Peyer's patch (tissue), 4 donors: ENCODE measurements around the gene NEK8. TPM values are rescaled to one million over a fixed set of nuclear protein-coding genes. Genes with fewer than 3 reads are reported as not detected.

ENCODE experiments used
- DNase-seq, 3 donors: peaks; one replicate each; pipeline ENCODE4 v3.0.0-alpha.2; 2017 to 2019
- H3K27ac ChIP-seq, 4 donors: fragments of 200-600 bp; sonication (generic); one replicate each; pipeline ENCODE4 v1.5.1; 2016 to 2019
- H3K27me3 ChIP-seq, 2 donors: fragments of 200-600 bp; sonication (generic); one replicate each; pipeline ENCODE4 v1.5.1; 2019
- H3K36me3 ChIP-seq, 3 donors: fragments of 200-600 bp; sonication (generic); one replicate each; pipeline ENCODE4 v1.5.1; 2016 to 2019
- H3K4me1 ChIP-seq, 4 donors: fragments of 200-600 bp; sonication (generic); one replicate each; pipeline ENCODE4 v1.5.1; 2016 to 2019
- H3K4me3 ChIP-seq, 4 donors: fragments of 200-600 bp; sonication (generic); 1 replicate in 3 of 4; 2 replicates in 1 of 4; pipeline ENCODE4 v1.5.1; 2016 to 2019; ENCODE audit warnings: mild to moderate bottlenecking in 1 of 4
- H3K9me3 ChIP-seq, 4 donors: fragments of 200-600 bp; sonication (generic); one replicate each; pipeline ENCODE4 v1.5.1; 2016 to 2019; ENCODE audit warnings: mild to moderate bottlenecking in 1 of 4
- CTCF ChIP-seq, 6 experiments: fragments of 450-650 bp in 4 of 6; fragments of 200-600 bp in 2 of 6; sonication (generic) in 1 of 6; IDR thresholded peaks; one replicate each; pipeline ENCODE4 v1.5.1; 2017 to 2019; ENCODE audit warnings: antibody characterized with exemption in 6 of 6, mild to moderate bottlenecking in 3 of 6, moderate library complexity in 1 of 6
- POLR2A ChIP-seq, 2 donors: fragments of 450-650 bp; IDR thresholded peaks; one replicate each; pipeline ENCODE4 v1.5.1; 2017; ENCODE audit warnings: antibody characterized with exemption in 2 of 2, mild to moderate bottlenecking in 2 of 2, moderate library complexity in 2 of 2
- total RNA-seq, 4 donors: library from RNA; depleted of rRNA; stranded (reverse); fragments of >200 nt; gene quantifications; one replicate each; pipeline ENCODE4 v1.1.0, GENCODE V29; 2016

Gene NEK8
- total RNA-seq, 4 donors from 2014 or later: 7.4 to 89.1 (median 14.0) TPM

- peaks cover 3 to 59% (median 28%) of the 10 kb centered on the region in 4 donors for H3K4me1 ChIP-seq
- H3K36me3 ChIP-seq: peaks cover 0 to 39% (median 0%) of the 10 kb centered on the region in 3 donors
- peak overlapping the region in 2 of 4 donors; percentile 92 to 97 for H3K4me3 ChIP-seq
- DNase-seq: peak in 2 of 3 donors; percentile 90 to 91
- H3K27me3 ChIP-seq: no peaks in the 10 kb centered on the region
- peak overlapping the region; percentile 99 to 100 (median 99) for H3K27ac ChIP-seq
- TF ChIP-seq POLR2A (IDR thresholded peaks at IDR 0.05): peak in 1 of 2 donors; percentile 52
- TF ChIP-seq CTCF (IDR thresholded peaks at IDR 0.05): peak in 1 of 6 experiments; percentile 13
- no peaks in the 10 kb centered on the region for H3K9me3 ChIP-seq
These were observed 18.0 kb downstream of the NEK8 start for GRCh38 chr17:28746611-28747050.

DNA sequence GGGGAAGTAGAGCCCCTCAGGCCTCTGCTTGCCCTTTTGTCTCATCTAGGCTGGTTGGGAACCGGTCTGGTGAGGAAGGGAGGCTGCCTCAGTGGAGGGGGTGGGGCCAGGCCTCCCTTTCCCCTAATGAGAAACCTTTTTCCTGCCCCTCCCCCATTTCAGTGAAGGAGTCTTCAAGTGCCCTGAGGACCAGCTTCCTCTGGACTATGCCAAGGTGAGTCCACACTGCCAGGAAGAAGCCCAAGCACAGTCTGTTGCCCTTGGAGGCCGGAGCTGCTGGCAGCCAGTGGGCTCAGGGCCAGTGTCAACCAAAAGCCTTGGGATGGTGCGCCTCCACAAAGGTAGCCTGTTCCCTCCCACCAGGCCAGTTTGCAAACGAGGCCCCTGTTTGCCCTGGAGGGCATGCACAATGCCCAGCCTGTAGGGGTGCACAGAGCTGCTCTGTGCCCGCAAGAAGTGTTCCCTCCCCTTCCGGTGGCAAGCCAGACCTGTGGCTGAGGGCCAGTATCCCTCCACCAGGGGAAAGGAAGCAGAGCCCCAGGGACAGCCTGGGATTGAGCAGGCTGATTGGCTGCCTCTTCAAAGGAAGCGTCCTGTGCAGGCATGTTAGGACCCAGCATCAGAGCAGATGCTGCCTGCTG lies 18.6 kb downstream of the NEK8 start:
- Histone ChIP-seq H3K4me3 (peak overlapping the region in 2 of 4 donors; percentile 37 to 92), H3K27me3 (no peaks in the 10 kb centered on the region), H3K4me1 (peaks cover 3 to 57% (median 26%) of the 10 kb centered on the region in 4 donors), H3K9me3 (no peaks in the 10 kb centered on the region), H3K36me3 (peaks cover 0 to 40% (median 0%) of the 10 kb centered on the region in 3 donors), H3K27ac (peak overlapping the region; percentile 99 to 100 (median 99))
- DNase-seq: no peak
- TF ChIP-seq CTCF (IDR thresholded peaks at IDR 0.05): peak in 1 of 6 experiments; percentile 2
- no peak for TF ChIP-seq POLR2A (IDR thresholded peaks at IDR 0.05)

- H3K27ac ChIP-seq: peak overlapping the region; percentile 27 to 100 (median 99)
- H3K9me3 ChIP-seq: no peaks in the 10 kb centered on the region
- H3K4me3 ChIP-seq: peak overlapping the region in 2 of 4 donors; percentile 37 to 92
- TF ChIP-seq CTCF (IDR thresholded peaks at IDR 0.05): no peak
- H3K27me3 ChIP-seq: no peaks in the 10 kb centered on the region
- H3K4me1 ChIP-seq: peaks cover 3 to 51% (median 24%) of the 10 kb centered on the region in 4 donors
- DNase-seq: no peak
- H3K36me3 ChIP-seq: peaks cover 0 to 40% (median 0%) of the 10 kb centered on the region in 3 donors
These were observed 19.5 kb downstream of the NEK8 start for GRCh38 chr17:28747801-28748750.

DNA sequence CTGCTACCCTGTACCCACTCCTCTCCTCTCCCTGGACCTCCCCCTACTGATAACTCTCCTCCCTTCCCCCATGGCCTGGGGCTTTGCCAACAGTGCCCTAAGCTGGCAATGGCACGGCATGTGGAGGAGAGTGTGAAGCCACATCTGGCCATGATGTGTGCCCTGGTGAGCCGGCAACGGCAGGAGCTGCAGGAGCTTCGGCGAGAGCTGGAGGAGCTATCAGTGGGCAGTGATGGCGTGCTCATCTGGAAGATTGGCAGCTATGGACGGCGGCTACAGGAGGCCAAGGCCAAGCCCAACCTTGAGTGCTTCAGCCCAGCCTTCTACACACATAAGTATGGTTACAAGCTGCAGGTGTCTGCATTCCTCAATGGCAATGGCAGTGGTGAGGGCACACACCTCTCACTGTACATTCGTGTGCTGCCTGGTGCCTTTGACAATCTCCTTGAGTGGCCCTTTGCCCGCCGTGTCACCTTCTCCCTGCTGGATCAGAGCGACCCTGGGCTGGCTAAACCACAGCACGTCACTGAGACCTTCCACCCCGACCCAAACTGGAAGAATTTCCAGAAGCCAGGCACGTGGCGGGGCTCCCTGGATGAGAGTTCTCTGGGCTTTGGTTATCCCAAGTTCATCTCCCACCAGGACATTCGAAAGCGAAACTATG lies 20.4 kb downstream of the NEK8 start:
- DNase-seq: no peak
- Histone ChIP-seq H3K36me3 (peaks cover 0 to 40% (median 0%) of the 10 kb centered on the region in 3 donors), H3K4me1 (peaks cover 3 to 47% (median 24%) of the 10 kb centered on the region in 4 donors), H3K27me3 (no peaks in the 10 kb centered on the region), H3K4me3 (peak overlapping the region in 1 of 4 donors; percentile 4), H3K27ac (peak overlapping the region; percentile 12 to 100 (median 78)), H3K9me3 (no peaks in the 10 kb centered on the region)
- no peak for TF ChIP-seq POLR2A (IDR thresholded peaks at IDR 0.05)
- no peak for TF ChIP-seq CTCF (IDR thresholded peaks at IDR 0.05)
